Activated B cell treated with CpG ODN at 0.5 μM for 24 hours (primary cell): ENCODE measurements around the gene TAS2R30. TPM values are rescaled to one million over a fixed set of nuclear protein-coding genes. Genes with fewer than 3 reads are reported as not detected.

ENCODE experiments used
- ATAC-seq: fragments of 200-7000 bp; cut with Tn5 transposase; one replicate; pipeline ENCODE4 v1.10.0; 2021; ENCODE audit warnings: low read depth, mild to moderate bottlenecking, moderate library complexity
- CTCF ChIA-PET: fragments of 350-600 bp; sonication (Branson Sonifier 250); formaldehyde crosslinking; loops from one replicate; lab custom pipeline; 2021; ENCODE audit warnings: antibody characterized with exemption; lab: Charles Lee
- POLR2A ChIA-PET: fragments of 350-600 bp; sonication (Branson Sonifier 250); formaldehyde crosslinking; loops from one replicate; lab custom pipeline; 2021; ENCODE audit warnings: antibody characterized with exemption; lab: Charles Lee
- DNase-seq: peaks from one replicate; pipeline ENCODE4 v3.0.0; 2022
- H3K27ac Mint-ChIP-seq: one replicate; pipeline ENCODE4 v1.8.0; 2020; ENCODE audit warnings: mixed read lengths
- H3K27me3 Mint-ChIP-seq: one replicate; pipeline ENCODE4 v1.8.0; 2021; ENCODE audit warnings: mixed read lengths
- H3K36me3 Mint-ChIP-seq: one replicate; pipeline ENCODE4 v1.8.0; 2021; ENCODE audit warnings: low read depth, mixed read lengths
- H3K4me1 Mint-ChIP-seq: one replicate; pipeline ENCODE4 v1.8.0; 2021; ENCODE audit warnings: mixed read lengths
- H3K4me3 Mint-ChIP-seq: one replicate; pipeline ENCODE4 v1.8.0; 2020; ENCODE audit warnings: mild to moderate bottlenecking, mixed read lengths
- H3K9me3 Mint-ChIP-seq: one replicate; pipeline ENCODE4 v1.8.0; 2020; ENCODE audit warnings: mixed read lengths
- CTCF ChIP-seq: fragments of 200-600 bp; IDR thresholded peaks from one replicate; pipeline ENCODE4 v1.8.0; 2022; ENCODE audit warnings: antibody characterized with exemption, mild to moderate bottlenecking
- intact Hi-C: fragments of 100-400 bp; cut with micrococcal nuclease; formaldehyde crosslinking; loops from one replicate; pipeline ENCODE4 v1.15.1; 2024
- total RNA-seq: library from RNA; stranded (reverse); gene quantifications from 2 replicates; pipeline ENCODE4 v1.2.3, GENCODE V29; 2022

TAS2R30 gene
- total RNA-seq, 1 donor from 2014 or later = 6.3 TPM

GRCh38 chr12:11171969-11172675 lies 37.7 kb upstream of the TAS2R30 start:
- ChIA-PET CTCF (interaction anchor here (1.4 to 2.1 kb wide), 2 partner anchors 27 to 422 kb away, joined by 5 read pairs; no protein-coding TSS in a partner anchor), POLR2A (interaction anchor here (0.6 to 1.6 kb wide), 11 partner anchors 9 to 1554 kb away, joined by 3 to 10 read pairs (median 4); partner anchors contain the start of gene BORCS5)
- H3K27me3 Mint-ChIP-seq = no peaks in the 10 kb centered on the region
- peaks cover 50% of the 10 kb centered on the region for H3K4me1 Mint-ChIP-seq
- H3K4me3 Mint-ChIP-seq = peak overlapping the region; percentile 97
- ATAC-seq (no peak), DNase-seq (no peak)
- no peak for TF ChIP-seq CTCF
- H3K9me3 Mint-ChIP-seq = no peaks in the 10 kb centered on the region
- H3K36me3 Mint-ChIP-seq = peaks cover 42% of the 10 kb centered on the region
- intact Hi-C loops = loop anchor here (1.0 to 10.0 kb wide), 6 partner anchors 87 to 1545 kb away; partner anchors contain the start of genes BORCS5, CDKN1B, GABARAPL1 and MAGOHB
- H3K27ac Mint-ChIP-seq = peak overlapping the region; percentile 95

- H3K4me1 Mint-ChIP-seq = peaks cover 52% of the 10 kb centered on the region
- intact Hi-C loops = loop anchor here (1.0 to 10.0 kb wide), 5 partner anchors 87 to 1546 kb away; partner anchors contain the start of genes BORCS5, CDKN1B, GABARAPL1 and MAGOHB
- no peaks in the 10 kb centered on the region for H3K27me3 Mint-ChIP-seq
- H3K4me3 Mint-ChIP-seq = peak within 1 kb of the TSS; percentile 97
- peak within 1 kb of the TSS; percentile 95 for H3K27ac Mint-ChIP-seq
- TF ChIP-seq CTCF = no peak
- DNase-seq = peak; percentile 75
- ChIA-PET POLR2A (interaction anchor here (0.5 to 1.7 kb wide), 18 partner anchors 8 to 1642 kb away, joined by 3 to 10 read pairs (median 4); partner anchors contain the start of gene BORCS5), CTCF (interaction anchor here (1.4 to 2.1 kb wide), 2 partner anchors 28 to 421 kb away, joined by 5 read pairs; no protein-coding TSS in a partner anchor)
- H3K9me3 Mint-ChIP-seq = no peaks in the 10 kb centered on the region
- peak; percentile 96 for ATAC-seq
- peaks cover 45% of the 10 kb centered on the region for H3K36me3 Mint-ChIP-seq
Measured at GRCh38 chr12:11171145-11171968, 36.9 kb upstream of the TAS2R30 start, which contains the start of gene SMIM10L1. TSS of gene SMIM10L1 (plus strand) at chr12:11171194. CDS start at chr12:11171357, 163 bp downstream.

GRCh38 chr12:11170810-11171144 lies 36.3 kb upstream of the TAS2R30 start:
- TF ChIP-seq CTCF = no peak
- ATAC-seq = no peak
- H3K36me3 Mint-ChIP-seq = peaks cover 44% of the 10 kb centered on the region
- peaks cover 52% of the 10 kb centered on the region for H3K4me1 Mint-ChIP-seq
- intact Hi-C loops = loop anchor here (1.0 to 10.0 kb wide), 5 partner anchors 86 to 1547 kb away; partner anchors contain the start of genes BORCS5, CDKN1B, GABARAPL1 and MAGOHB
- H3K27ac Mint-ChIP-seq = peak overlapping the region; percentile 95
- peak overlapping the region; percentile 97 for H3K4me3 Mint-ChIP-seq
- CTCF ChIA-PET = interaction anchor here (2.1 kb wide), 1 partner anchor 421 kb away, joined by 5 read pairs; no protein-coding TSS in a partner anchor
- POLR2A ChIA-PET = interaction anchor here (0.5 to 1.7 kb wide), 10 partner anchors 8 to 1643 kb away, joined by 3 to 10 read pairs (median 4); no protein-coding TSS in a partner anchor
- H3K27me3 Mint-ChIP-seq = no peaks in the 10 kb centered on the region
- no peak for DNase-seq
- no peaks in the 10 kb centered on the region for H3K9me3 Mint-ChIP-seq

- no peak for TF ChIP-seq CTCF
- CTCF ChIA-PET = no interaction called here
- peaks cover 46% of the 10 kb centered on the region for H3K4me1 Mint-ChIP-seq
- no peak overlapping the region for H3K4me3 Mint-ChIP-seq
- H3K36me3 Mint-ChIP-seq = peaks cover 48% of the 10 kb centered on the region
- H3K9me3 Mint-ChIP-seq = no peaks in the 10 kb centered on the region
- DNase-seq (no peak), ATAC-seq (no peak)
- H3K27ac Mint-ChIP-seq = no peak overlapping the region
- H3K27me3 Mint-ChIP-seq = no peaks in the 10 kb centered on the region
- POLR2A ChIA-PET = no interaction called here
- intact Hi-C loops = no loop called here
Measured at GRCh38 chr12:11166300-11166699, 31.9 kb upstream of the TAS2R30 start.
